ENCODE measurements around the gene WHRN. TPM values are rescaled to one million over a fixed set of nuclear protein-coding genes. Genes with fewer than 3 reads are reported as not detected.

WHRN gene
- total RNA-seq, 1 donor from 2014 or later = 6.2 TPM

DNA sequence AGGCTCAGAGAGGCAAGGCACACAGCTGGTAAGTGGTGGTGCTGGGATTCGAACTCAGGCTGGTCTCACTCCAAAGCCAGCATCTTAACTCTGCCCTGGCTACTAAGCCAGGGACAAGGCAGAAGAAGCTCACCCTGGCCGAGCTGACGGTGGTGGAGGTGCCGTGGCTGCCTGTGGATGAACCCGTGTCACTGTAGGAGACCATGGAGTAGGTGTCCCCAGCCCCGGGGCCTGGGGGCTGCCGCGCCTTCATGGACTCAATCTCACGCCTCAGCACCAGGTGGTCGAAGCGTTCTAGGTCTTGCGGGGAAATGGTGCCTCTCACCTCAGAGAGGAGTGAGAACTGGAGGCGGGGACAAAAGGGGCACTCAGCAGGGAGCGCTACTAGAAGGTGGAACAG is 82.1 kb downstream of the WHRN start:
- Histone ChIP-seq H3K9me3 (no peaks in the 10 kb centered on the region), H3K27ac (no peak overlapping the region), H3K4me1 (no peaks in the 10 kb centered on the region), H3K36me3 (no peaks in the 10 kb centered on the region), H3K4me3 (no peak overlapping the region), H3K27me3 (ENCODE audit: low read depth) (no peaks in the 10 kb centered on the region)
- ATAC-seq = no peak
- DNase-seq = no peak
- intact Hi-C loops (cut with DNase I) = no loop called here
- no peak for TF ChIP-seq CTCF (IDR thresholded peaks at IDR 0.05)

DNA sequence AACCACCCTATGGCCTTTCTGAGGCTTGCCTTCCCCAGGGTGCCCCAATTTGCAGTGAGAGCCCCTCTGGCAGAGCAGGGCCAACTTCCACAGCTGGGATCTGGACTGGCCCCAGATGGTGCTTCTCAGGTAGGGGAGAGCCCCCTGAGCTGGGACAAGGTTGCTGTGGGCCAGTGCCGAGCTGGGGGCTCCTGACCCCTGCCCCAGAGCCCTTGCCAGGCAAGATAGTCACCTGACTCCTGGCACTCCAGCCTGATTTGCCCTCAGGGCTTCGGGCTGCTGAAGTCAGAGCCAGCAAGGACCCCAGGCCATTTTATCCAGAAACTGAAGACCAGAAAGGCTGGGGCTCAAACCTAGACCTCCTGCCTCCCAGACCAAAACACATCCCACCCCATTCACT is 84.1 kb downstream of the WHRN start:
- Histone ChIP-seq H3K36me3 (no peaks in the 10 kb centered on the region), H3K27ac (no peak overlapping the region), H3K27me3 (ENCODE audit: low read depth) (no peaks in the 10 kb centered on the region), H3K4me1 (no peaks in the 10 kb centered on the region), H3K9me3 (no peaks in the 10 kb centered on the region), H3K4me3 (no peak overlapping the region)
- TF ChIP-seq CTCF (IDR thresholded peaks at IDR 0.05) = no peak
- intact Hi-C loops (cut with DNase I) = no loop called here
- ATAC-seq (no peak), DNase-seq (no peak)

DNA sequence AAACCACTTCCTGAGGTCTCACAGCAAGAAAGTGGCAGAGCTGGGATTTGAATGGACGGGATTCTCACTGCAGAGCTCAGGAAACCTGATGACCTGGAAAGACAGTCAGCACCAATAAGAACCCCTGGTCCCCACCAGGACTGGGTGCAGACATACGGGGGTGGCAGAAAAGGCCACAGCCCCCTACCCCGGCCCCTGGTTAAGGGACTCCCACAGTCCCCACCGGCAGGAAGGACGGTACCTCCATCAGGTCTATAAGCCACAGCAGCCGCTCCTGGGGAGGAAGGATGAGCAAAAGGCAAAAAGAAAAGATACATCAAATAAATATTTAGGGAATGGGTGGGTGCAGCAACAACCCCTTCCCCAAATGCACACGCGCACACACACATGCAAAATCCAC is 85.5 kb downstream of the WHRN start:
- Histone ChIP-seq H3K4me1 (peaks cover under 1% of the 10 kb centered on the region), H3K36me3 (no peaks in the 10 kb centered on the region), H3K4me3 (no peak overlapping the region), H3K27ac (no peak overlapping the region), H3K9me3 (no peaks in the 10 kb centered on the region), H3K27me3 (ENCODE audit: low read depth) (no peaks in the 10 kb centered on the region)
- intact Hi-C loops (cut with DNase I) = no loop called here
- DNase-seq (no peak), ATAC-seq (no peak)
- TF ChIP-seq CTCF (IDR thresholded peaks at IDR 0.05) = no peak

DNA sequence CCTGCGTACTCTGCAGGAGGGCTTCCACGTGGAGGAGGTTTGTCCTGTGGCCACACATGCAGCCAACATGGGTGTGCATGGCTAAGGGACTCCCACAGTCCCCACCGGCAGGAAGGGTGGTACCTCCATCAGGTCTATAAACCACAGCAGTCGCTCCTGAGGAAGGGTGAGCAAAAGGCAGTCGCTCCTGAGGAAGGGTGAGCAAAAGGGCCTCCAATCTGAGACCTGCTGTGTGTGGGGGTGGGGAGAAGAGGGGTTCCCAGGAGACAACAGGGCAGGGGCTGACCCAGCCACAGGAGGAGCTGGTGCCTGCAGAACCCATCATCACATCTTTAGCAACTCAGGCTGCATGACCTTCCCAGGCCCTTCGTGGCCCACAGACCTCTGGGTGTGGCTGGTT is 87.2 kb downstream of the WHRN start:
- peak; percentile 24 for DNase-seq
- Histone ChIP-seq H3K9me3 (no peaks in the 10 kb centered on the region), H3K36me3 (no peaks in the 10 kb centered on the region), H3K4me1 (peaks cover 10% of the 10 kb centered on the region), H3K27me3 (ENCODE audit: low read depth) (no peaks in the 10 kb centered on the region), H3K27ac (no peak overlapping the region), H3K4me3 (no peak overlapping the region)
- no peak for TF ChIP-seq CTCF (IDR thresholded peaks at IDR 0.05)
- intact Hi-C loops (cut with DNase I) = no loop called here
- no peak for ATAC-seq

DNA sequence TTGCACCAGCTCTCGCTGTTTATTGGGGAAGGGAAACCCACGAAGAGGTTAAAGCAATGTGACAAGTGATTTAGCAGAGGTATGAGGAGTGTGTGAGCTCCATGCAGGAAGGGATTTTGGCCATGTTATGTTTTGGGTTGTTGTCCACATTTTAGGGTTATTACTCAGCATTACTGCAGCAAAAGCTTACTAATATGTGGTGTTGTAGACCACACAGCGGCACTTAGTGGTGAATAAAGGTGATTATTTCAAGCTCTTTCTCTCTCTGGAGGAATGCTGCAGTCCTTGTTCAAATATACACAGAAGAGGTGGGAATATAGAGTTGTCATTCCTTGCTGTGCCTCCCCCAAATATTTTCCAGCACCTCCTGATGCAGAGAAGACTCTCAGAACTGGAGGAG is 87.8 kb downstream of the WHRN start:
- intact Hi-C loops (cut with DNase I) = no loop called here
- no peak for ATAC-seq
- Histone ChIP-seq H3K4me3 (no peak overlapping the region), H3K36me3 (no peaks in the 10 kb centered on the region), H3K27ac (no peak overlapping the region), H3K4me1 (peaks cover 10% of the 10 kb centered on the region), H3K9me3 (no peaks in the 10 kb centered on the region), H3K27me3 (ENCODE audit: low read depth) (no peaks in the 10 kb centered on the region)
- no peak for TF ChIP-seq CTCF (IDR thresholded peaks at IDR 0.05)
- no peak for DNase-seq

DNA sequence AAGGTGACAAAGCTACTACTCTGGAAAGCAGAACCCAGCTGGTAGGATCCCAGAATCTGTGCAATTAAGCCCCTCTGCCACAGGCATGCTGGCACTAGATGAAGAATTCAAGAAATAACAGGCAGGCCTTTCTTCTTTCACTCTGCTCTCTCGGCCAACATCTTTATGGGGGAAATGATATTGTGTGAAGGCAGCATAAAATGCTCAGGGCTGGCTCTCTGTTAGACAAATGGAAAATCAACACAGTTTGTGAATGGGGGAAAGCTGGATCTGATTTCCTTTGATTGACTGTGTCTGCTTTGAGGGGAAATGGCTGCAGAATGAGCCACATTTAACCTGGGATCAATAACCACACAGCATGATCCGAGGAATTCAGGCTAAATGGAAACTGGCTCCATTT is 88.4 kb downstream of the WHRN start:
- no peaks in the 10 kb centered on the region for H3K9me3 ChIP-seq
- no peak overlapping the region for H3K4me3 ChIP-seq
- H3K36me3 ChIP-seq = no peaks in the 10 kb centered on the region
- no peaks in the 10 kb centered on the region for H3K27me3 ChIP-seq (ENCODE audit: low read depth)
- DNase-seq (no peak), ATAC-seq (no peak)
- no peak overlapping the region for H3K27ac ChIP-seq
- intact Hi-C loops (cut with DNase I) = no loop called here
- H3K4me1 ChIP-seq = peaks cover 10% of the 10 kb centered on the region
- no peak for TF ChIP-seq CTCF (IDR thresholded peaks at IDR 0.05)
